GM12878 (cell line): Measurements from ENCODE around the gene ADCYAP1R1. TPM values are rescaled to one million over a fixed set of nuclear protein-coding genes. Genes with fewer than 3 reads are reported as not detected.

Experiments used
- ATAC-seq: fragments of 200-7000 bp; cut with Tn5 transposase; 3 replicates; pipeline ENCODE4 v1.9.1; 2020; ENCODE audit warnings: mild to moderate bottlenecking, moderate library complexity
- BruUV-seq: library from RNA; stranded (reverse); fragments of 400-500 nt; replicated peaks from 2 replicates; lab custom pipeline; 2021; lab: Mats Ljungman, UMichigan
- CTCF ChIA-PET: fragments of 300-600 bp; sonication (Branson Sonifier 250); formaldehyde crosslinking; extraction: SDS; loops from one replicate; lab custom pipeline; 2021; ENCODE audit warnings: inconsistent platforms; lab: Yijun Ruan, JAX
- POLR2A ChIA-PET: fragments of 350-600 bp; formaldehyde crosslinking; extraction: SDS; loops from one replicate; lab custom pipeline; 2021; ENCODE audit warnings: inconsistent platforms; lab: Charles Lee
- RAD21 ChIA-PET: fragments of 300-600 bp; sonication (Branson Sonifier 250); formaldehyde crosslinking; loops from one replicate; lab custom pipeline; 2023; ENCODE audit warnings: antibody characterized with exemption; ENCODE audit not compliant: unreplicated experiment; lab: Charles Lee
- SMC1A ChIA-PET: fragments of 300-600 bp; sonication (Branson Sonifier 250); formaldehyde crosslinking; loops from one replicate; lab custom pipeline; 2023; ENCODE audit not compliant: unreplicated experiment, uncharacterized antibody; lab: Charles Lee
- DNase-seq: peaks from one replicate; pipeline ENCODE4 v3.0.0-alpha.2; 2011; ENCODE audit warnings: low read depth, low spot score
- FAIRE-seq: peaks from 3 replicates; lab custom pipeline; 2011; peaks lifted over from hg19 to GRCh38; lab: Jason Lieb, UNC
- H2AFZ ChIP-seq: 2 replicates; pipeline ENCODE4 v1.6.0; 2011; ENCODE audit warnings: low read depth, low read length, control low read depth; ENCODE audit not compliant: control insufficient read depth
- H3K27ac ChIP-seq: 2 replicates; pipeline ENCODE4 v1.5.1; 2011; ENCODE audit warnings: control low read depth; ENCODE audit not compliant: control insufficient read depth, insufficient read depth
- H3K27me3 ChIP-seq, 2 experiments: replicated peaks in 1 of 2; 2 replicates each; pipeline versions ENCODE4 v1.6.0 to v1.6.1; 2011; ENCODE audit warnings: low read length in 1 of 2; ENCODE audit not compliant: control insufficient read depth in 2 of 2, insufficient read depth in 2 of 2
- H3K36me3 ChIP-seq, 2 experiments: 2 replicates each; pipeline ENCODE4 v1.5.1; 2011; ENCODE audit warnings: low read length in 1 of 2; ENCODE audit not compliant: control insufficient read depth in 2 of 2, insufficient read depth in 2 of 2
- H3K4me1 ChIP-seq: 2 replicates; pipeline ENCODE4 v1.6.1; 2011; ENCODE audit warnings: mild to moderate bottlenecking, low read length, moderate library complexity, mixed read lengths; ENCODE audit not compliant: control insufficient read depth, insufficient read depth
- H3K4me2 ChIP-seq: 2 replicates; pipeline ENCODE4 v1.6.0; 2011; ENCODE audit warnings: control low read depth; ENCODE audit not compliant: control insufficient read depth, insufficient read depth
- H3K4me3 ChIP-seq: fragments of 200-600 bp; sonication (generic); 2 replicates; pipeline ENCODE4 v1.5.1; 2016
- H3K79me2 ChIP-seq: 2 replicates; pipeline ENCODE4 v1.6.0; 2011; ENCODE audit warnings: low read length; ENCODE audit not compliant: control insufficient read depth, insufficient read depth
- H3K9ac ChIP-seq: 2 replicates; pipeline ENCODE4 v1.8.0; 2011; ENCODE audit warnings: low read length, control low read depth, mixed read lengths; ENCODE audit not compliant: control insufficient read depth, insufficient read depth
- H3K9me3 ChIP-seq: replicated peaks from 3 replicates; pipeline ENCODE4 v1.5.1; 2011; ENCODE audit warnings: mild to moderate bottlenecking, low read length; ENCODE audit not compliant: control insufficient read depth, insufficient read depth
- H4K20me1 ChIP-seq: 2 replicates; pipeline ENCODE4 v1.6.0; 2011; ENCODE audit not compliant: control insufficient read depth, insufficient read depth
- CEBPB ChIP-seq, 2 experiments: fragments of 150-350 bp in 1 of 2; IDR thresholded peaks; 2 replicates each; pipeline ENCODE4 v1.6.1; 2012 to 2014; ENCODE audit warnings: low read depth in 2 of 2, low read length in 2 of 2, borderline replicate concordance in 1 of 2, inconsistent platforms in 1 of 2
- HSF1 ChIP-seq: fragments of 150-350 bp; IDR thresholded peaks from 2 replicates; pipeline ENCODE4 v1.6.1; 2014; ENCODE audit warnings: mild to moderate bottlenecking, low read depth, low read length
- JUNB ChIP-seq: IDR thresholded peaks from 2 replicates; pipeline ENCODE4 v1.6.1; 2016; ENCODE audit warnings: antibody characterized with exemption, mild to moderate bottlenecking
- MTA3 ChIP-seq: IDR thresholded peaks from 2 replicates; pipeline ENCODE4 v1.6.1; 2012; ENCODE audit warnings: low read length, inconsistent platforms, borderline replicate concordance
- MXI1 ChIP-seq: fragments of 150-350 bp; IDR thresholded peaks from 2 replicates; pipeline ENCODE4 v1.6.1; 2011; ENCODE audit warnings: low read depth, mild to moderate bottlenecking, inconsistent platforms, low read length, improper control_type of control experiment
- PAX8 ChIP-seq: fragments of 450-650 bp; IDR thresholded peaks from 2 replicates; pipeline ENCODE4 v1.6.1; 2017; ENCODE audit warnings: mild to moderate bottlenecking, moderate library complexity
- PML ChIP-seq: IDR thresholded peaks from 2 replicates; pipeline ENCODE4 v1.6.1; 2012; ENCODE audit warnings: low read length, inconsistent platforms
- SMAD1 ChIP-seq: fragments of 450-650 bp; IDR thresholded peaks from 2 replicates; pipeline ENCODE4 v1.6.1; 2018; ENCODE audit warnings: mild to moderate bottlenecking, low read depth; ENCODE audit not compliant: partially characterized antibody
- SREBF1 ChIP-seq: IDR thresholded peaks from 2 replicates; pipeline ENCODE4 v1.6.1; 2012; ENCODE audit warnings: mild to moderate bottlenecking, low read length
- STAT1 ChIP-seq: fragments of 450-650 bp; conservative IDR thresholded peaks from 2 replicates; pipeline ENCODE4 v1.6.1; 2014; ENCODE audit warnings: antibody characterized with exemption, mild to moderate bottlenecking
- WGBS: methylation state at CpG from one replicate; pipeline ENCODE4 v1.1.6; 2016; ENCODE audit warnings: low lambda C conversion rate; ENCODE audit not compliant: insufficient replicate concordance, insufficient coverage; ENCODE audit errors: missing lambda C conversion rate; 5-methylcytosine and 5-hydroxymethylcytosine counted together
- in situ Hi-C: fragments of 300-500 bp; cut with MboI; formaldehyde crosslinking; loops from 9 replicates; pipeline ENCODE4 v1.14.3; 2018; ENCODE audit warnings: mixed read lengths
- intact Hi-C: fragments of 100-400 bp; cut with micrococcal nuclease; formaldehyde crosslinking; loops from one replicate; pipeline ENCODE4 v1.14.2; 2022; ENCODE audit not compliant: unreplicated experiment
- polyA plus RNA-seq, 11 experiments: library from polyadenylated mRNA; depleted of rRNA in 4 of 11; unstranded in 6 of 11; stranded (reverse) in 5 of 11; fragments of >200 nt; fragmentation: Nextera tagmentation in 4 of 11; fragmentation: Illumina TruSeq in 1 of 11; extraction: Ambion mirVana in 4 of 11; extraction: Trizol in 1 of 11; gene quantifications; 1 replicate in 1 of 11; 2 replicates in 10 of 11; pipeline versions ENCODE4 v1.2.1 to v1.2.3, GENCODE V29; 2011 to 2016; ENCODE audit warnings: inconsistent platforms in 2 of 11, missing spikeins in 2 of 11, low read depth in 1 of 11
- total RNA-seq, 4 experiments: library from RNA; depleted of rRNA in 3 of 4; stranded (reverse); fragments of >200 nt in 3 of 4; fragmentation: Illumina TruSeq in 1 of 4; extraction: Trizol in 1 of 4; gene quantifications; 2 replicates each; pipeline versions ENCODE4 v1.2.1 to v1.2.3, GENCODE V29; 2013 to 2021
- TF ChIP-seq, protein P1 (sequence below): fragments of 450-650 bp; IDR thresholded peaks from 2 replicates; pipeline ENCODE4 v1.6.1; 2016; ENCODE audit warnings: mild to moderate bottlenecking
- TF ChIP-seq, protein P2 (sequence below): fragments of 450-650 bp; IDR thresholded peaks from 2 replicates; pipeline ENCODE4 v1.6.1; 2014; ENCODE audit warnings: mild to moderate bottlenecking
- TF ChIP-seq, protein P3 (sequence below): fragments of 450-650 bp; IDR thresholded peaks from 2 replicates; pipeline ENCODE4 v1.6.1; 2017; ENCODE audit warnings: mild to moderate bottlenecking, moderate library complexity
- TF ChIP-seq, protein P4 (sequence below): fragments of 450-650 bp; formaldehyde crosslinking; IDR thresholded peaks from 2 replicates; pipeline ENCODE4 v1.4.0; 2022; ENCODE audit warnings: mild to moderate bottlenecking, moderate library complexity

The ADCYAP1R1 gene
- total and polyA plus RNA-seq, 10 of the 15 experiments (the other 5 are each of a cell fraction or from before 2014, with no cell fraction given), result not detected

GRCh38 chr7:31075086-31075405 lies 22.9 kb downstream of the ADCYAP1R1 start:
- ChIA-PET CTCF (interaction anchor here (1.0 kb wide), 1 partner anchor 9 kb away, joined by 3 read pairs; no protein-coding TSS in a partner anchor), RAD21 (no interaction called here)
- WGBS, result 10% methylated on average over 5 of the region's 5 CpGs

More at GRCh38 chr7:31075086-31075405, 22.9 kb downstream of the ADCYAP1R1 start:
- ChIA-PET SMC1A (no interaction called here), POLR2A (no interaction called here)
- in situ Hi-C loops, result no loop called here
- no peaks in the 10 kb centered on the region for H3K79me2 ChIP-seq
- no peak for FAIRE-seq
- H3K27ac ChIP-seq, result no peak overlapping the region
- H2AFZ ChIP-seq, result no peak overlapping the region
- ATAC-seq, result no peak
- no peaks in the 10 kb centered on the region for H4K20me1 ChIP-seq
- no peak overlapping the region for H3K4me3 ChIP-seq
- H3K4me1 ChIP-seq, result no peaks in the 10 kb centered on the region
- no peak for TF ChIP-seq STAT1
- TF ChIP-seq, protein P1, sequence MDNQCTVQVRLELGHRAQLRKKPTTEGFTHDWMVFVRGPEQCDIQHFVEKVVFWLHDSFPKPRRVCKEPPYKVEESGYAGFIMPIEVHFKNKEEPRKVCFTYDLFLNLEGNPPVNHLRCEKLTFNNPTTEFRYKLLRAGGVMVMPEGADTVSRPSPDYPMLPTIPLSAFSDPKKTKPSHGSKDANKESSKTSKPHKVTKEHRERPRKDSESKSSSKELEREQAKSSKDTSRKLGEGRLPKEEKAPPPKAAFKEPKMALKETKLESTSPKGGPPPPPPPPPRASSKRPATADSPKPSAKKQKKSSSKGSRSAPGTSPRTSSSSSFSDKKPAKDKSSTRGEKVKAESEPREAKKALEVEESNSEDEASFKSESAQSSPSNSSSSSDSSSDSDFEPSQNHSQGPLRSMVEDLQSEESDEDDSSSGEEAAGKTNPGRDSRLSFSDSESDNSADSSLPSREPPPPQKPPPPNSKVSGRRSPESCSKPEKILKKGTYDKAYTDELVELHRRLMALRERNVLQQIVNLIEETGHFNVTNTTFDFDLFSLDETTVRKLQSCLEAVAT, result no peak
- TF ChIP-seq, protein P2, sequence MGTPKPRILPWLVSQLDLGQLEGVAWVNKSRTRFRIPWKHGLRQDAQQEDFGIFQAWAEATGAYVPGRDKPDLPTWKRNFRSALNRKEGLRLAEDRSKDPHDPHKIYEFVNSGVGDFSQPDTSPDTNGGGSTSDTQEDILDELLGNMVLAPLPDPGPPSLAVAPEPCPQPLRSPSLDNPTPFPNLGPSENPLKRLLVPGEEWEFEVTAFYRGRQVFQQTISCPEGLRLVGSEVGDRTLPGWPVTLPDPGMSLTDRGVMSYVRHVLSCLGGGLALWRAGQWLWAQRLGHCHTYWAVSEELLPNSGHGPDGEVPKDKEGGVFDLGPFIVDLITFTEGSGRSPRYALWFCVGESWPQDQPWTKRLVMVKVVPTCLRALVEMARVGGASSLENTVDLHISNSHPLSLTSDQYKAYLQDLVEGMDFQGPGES, result no peak
- TF ChIP-seq SREBF1, result no peak
- no peak for TF ChIP-seq CEBPB (IDR thresholded peaks at IDR 0.05; ENCODE audit: borderline replicate concordance in 1 of 2, low read depth in 2 of 2, low read length in 2 of 2)
- no peak for TF ChIP-seq PAX8
- TF ChIP-seq, protein P3, sequence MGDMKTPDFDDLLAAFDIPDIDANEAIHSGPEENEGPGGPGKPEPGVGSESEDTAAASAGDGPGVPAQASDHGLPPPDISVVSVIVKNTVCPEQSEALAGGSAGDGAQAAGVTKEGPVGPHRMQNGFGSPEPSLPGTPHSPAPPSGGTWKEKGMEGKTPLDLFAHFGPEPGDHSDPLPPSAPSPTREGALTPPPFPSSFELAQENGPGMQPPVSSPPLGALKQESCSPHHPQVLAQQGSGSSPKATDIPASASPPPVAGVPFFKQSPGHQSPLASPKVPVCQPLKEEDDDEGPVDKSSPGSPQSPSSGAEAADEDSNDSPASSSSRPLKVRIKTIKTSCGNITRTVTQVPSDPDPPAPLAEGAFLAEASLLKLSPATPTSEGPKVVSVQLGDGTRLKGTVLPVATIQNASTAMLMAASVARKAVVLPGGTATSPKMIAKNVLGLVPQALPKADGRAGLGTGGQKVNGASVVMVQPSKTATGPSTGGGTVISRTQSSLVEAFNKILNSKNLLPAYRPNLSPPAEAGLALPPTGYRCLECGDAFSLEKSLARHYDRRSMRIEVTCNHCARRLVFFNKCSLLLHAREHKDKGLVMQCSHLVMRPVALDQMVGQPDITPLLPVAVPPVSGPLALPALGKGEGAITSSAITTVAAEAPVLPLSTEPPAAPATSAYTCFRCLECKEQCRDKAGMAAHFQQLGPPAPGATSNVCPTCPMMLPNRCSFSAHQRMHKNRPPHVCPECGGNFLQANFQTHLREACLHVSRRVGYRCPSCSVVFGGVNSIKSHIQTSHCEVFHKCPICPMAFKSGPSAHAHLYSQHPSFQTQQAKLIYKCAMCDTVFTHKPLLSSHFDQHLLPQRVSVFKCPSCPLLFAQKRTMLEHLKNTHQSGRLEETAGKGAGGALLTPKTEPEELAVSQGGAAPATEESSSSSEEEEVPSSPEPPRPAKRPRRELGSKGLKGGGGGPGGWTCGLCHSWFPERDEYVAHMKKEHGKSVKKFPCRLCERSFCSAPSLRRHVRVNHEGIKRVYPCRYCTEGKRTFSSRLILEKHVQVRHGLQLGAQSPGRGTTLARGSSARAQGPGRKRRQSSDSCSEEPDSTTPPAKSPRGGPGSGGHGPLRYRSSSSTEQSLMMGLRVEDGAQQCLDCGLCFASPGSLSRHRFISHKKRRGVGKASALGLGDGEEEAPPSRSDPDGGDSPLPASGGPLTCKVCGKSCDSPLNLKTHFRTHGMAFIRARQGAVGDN, result no peak
- TF ChIP-seq SMAD1, result no peak
- no peak for TF ChIP-seq HSF1
- no peak for TF ChIP-seq PML
- TF ChIP-seq MTA3, result no peak
- TF ChIP-seq, protein P4, sequence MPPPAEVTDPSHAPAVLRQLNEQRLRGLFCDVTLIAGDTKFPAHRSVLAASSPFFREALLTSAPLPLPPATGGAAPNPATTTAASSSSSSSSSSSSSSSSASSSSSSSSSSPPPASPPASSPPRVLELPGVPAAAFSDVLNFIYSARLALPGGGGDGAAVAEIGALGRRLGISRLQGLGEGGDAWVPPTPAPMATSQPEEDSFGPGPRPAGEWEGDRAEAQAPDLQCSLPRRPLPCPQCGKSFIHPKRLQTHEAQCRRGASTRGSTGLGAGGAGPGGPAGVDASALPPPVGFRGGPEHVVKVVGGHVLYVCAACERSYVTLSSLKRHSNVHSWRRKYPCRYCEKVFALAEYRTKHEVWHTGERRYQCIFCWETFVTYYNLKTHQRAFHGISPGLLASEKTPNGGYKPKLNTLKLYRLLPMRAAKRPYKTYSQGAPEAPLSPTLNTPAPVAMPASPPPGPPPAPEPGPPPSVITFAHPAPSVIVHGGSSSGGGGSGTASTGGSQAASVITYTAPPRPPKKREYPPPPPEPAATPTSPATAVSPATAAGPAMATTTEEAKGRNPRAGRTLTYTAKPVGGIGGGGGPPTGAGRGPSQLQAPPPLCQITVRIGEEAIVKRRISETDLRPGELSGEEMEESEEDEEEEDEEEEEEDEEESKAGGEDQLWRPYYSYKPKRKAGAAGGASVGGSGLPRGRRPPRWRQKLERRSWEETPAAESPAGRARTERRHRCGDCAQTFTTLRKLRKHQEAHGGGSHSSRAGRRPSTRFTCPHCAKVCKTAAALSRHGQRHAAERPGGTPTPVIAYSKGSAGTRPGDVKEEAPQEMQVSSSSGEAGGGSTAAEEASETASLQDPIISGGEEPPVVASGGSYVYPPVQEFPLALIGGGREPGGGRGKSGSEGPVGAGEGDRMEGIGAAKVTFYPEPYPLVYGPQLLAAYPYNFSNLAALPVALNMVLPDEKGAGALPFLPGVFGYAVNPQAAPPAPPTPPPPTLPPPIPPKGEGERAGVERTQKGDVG, result no peak
- no peak for TF ChIP-seq MXI1
- TF ChIP-seq JUNB, result no peak
- H3K9ac ChIP-seq, result no peak overlapping the region
- H3K36me3 ChIP-seq, result no peaks in the 10 kb centered on the region
- no peak overlapping the region for H3K4me2 ChIP-seq
- no peaks in the 10 kb centered on the region for H3K9me3 ChIP-seq
- DNase-seq, result no peak
- intact Hi-C loops, result no loop called here
- BruUV-seq, result no TSS peak
- peaks cover 0 to 11% of the 10 kb centered on the region in 2 experiments; a peak in 3 of 4 replicates for H3K27me3 ChIP-seq
